Transverse colon (tissue), 3 donors: Measurements from ENCODE around the gene TMEM41A.

Experiments used
- POLR2A ChIP-seq: fragments of 450-650 bp; IDR thresholded peaks from one replicate; pipeline ENCODE4 v1.6.1; 2016; ENCODE audit warnings: antibody characterized with exemption, mild to moderate bottlenecking, moderate library complexity
- TF ChIP-seq, protein P1 (sequence below), 5 experiments: fragments of 200-600 bp in 3 of 5; fragments of 450-650 bp in 2 of 5; sonication (generic) in 3 of 5; IDR thresholded peaks; 1 replicate in 2 of 5; 2 replicates in 3 of 5; pipeline ENCODE4 v1.5.1; 2016 to 2017; ENCODE audit warnings: antibody characterized with exemption in 5 of 5, inconsistent platforms in 3 of 5, mild to moderate bottlenecking in 2 of 5, moderate library complexity in 1 of 5

DNA sequence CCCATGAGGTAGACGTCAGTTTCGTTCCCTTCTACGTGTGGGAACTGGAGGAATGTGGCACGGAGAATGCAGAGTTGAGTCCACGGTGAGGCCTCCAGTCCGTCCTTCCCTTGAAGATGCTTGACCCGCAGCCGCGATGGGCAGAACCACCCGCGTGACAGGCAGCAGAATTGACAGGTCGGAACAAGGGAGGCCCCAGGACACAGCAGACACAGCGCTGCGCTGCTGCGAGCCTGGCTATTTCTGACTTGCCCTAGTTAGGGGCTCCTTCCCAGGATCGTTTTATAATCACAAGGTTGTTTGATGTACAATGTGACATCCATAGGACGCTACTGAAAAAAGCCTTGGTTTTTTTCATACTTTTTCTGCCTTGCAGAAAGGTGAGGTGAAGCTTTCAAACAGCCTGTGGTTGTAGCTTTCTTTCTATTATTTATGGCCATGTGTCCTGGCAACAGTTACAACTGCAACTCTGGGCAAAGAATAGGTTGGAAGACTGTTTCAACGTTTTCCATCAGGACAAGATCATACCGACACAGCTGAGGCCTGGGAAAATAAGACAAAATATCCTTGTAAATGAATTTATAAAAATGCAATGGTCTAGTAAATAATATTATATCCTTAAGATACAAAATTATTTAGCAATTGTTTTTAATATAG lies 9.6 kb upstream of the TMEM41A start:
- TF ChIP-seq, protein P1, sequence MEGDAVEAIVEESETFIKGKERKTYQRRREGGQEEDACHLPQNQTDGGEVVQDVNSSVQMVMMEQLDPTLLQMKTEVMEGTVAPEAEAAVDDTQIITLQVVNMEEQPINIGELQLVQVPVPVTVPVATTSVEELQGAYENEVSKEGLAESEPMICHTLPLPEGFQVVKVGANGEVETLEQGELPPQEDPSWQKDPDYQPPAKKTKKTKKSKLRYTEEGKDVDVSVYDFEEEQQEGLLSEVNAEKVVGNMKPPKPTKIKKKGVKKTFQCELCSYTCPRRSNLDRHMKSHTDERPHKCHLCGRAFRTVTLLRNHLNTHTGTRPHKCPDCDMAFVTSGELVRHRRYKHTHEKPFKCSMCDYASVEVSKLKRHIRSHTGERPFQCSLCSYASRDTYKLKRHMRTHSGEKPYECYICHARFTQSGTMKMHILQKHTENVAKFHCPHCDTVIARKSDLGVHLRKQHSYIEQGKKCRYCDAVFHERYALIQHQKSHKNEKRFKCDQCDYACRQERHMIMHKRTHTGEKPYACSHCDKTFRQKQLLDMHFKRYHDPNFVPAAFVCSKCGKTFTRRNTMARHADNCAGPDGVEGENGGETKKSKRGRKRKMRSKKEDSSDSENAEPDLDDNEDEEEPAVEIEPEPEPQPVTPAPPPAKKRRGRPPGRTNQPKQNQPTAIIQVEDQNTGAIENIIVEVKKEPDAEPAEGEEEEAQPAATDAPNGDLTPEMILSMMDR (IDR thresholded peaks at IDR 0.05): no peak
- no peak for TF ChIP-seq POLR2A
